Neural progenitor cell (in vitro differentiated cells): ENCODE measurements around the gene ARHGEF12. TPM values are rescaled to one million over a fixed set of nuclear protein-coding genes. Genes with fewer than 3 reads are reported as not detected.

Experiments
- DNase-seq: peaks from one replicate; pipeline ENCODE4 v3.0.0-alpha.2; 2016; ENCODE audit warnings: low spot score
- H2AFZ ChIP-seq: fragments of 200-600 bp; sonication (generic); replicated peaks from 2 replicates; pipeline ENCODE4 v1.6.1; 2016; ENCODE audit warnings: antibody characterized with exemption
- H3F3A ChIP-seq: fragments of 200-600 bp; sonication (generic); 2 replicates; pipeline ENCODE4 v1.6.1; 2016; ENCODE audit warnings: antibody characterized with exemption, low read depth
- H3K27ac ChIP-seq: fragments of 200-600 bp; sonication (generic); 2 replicates; pipeline ENCODE4 v1.5.1; 2016; ENCODE audit warnings: mild to moderate bottlenecking
- H3K27me3 ChIP-seq: fragments of 200-600 bp; sonication (generic); 2 replicates; pipeline ENCODE4 v1.6.1; 2016; ENCODE audit warnings: mild to moderate bottlenecking, moderate library complexity
- H3K36me3 ChIP-seq: fragments of 200-600 bp; sonication (generic); 2 replicates; pipeline ENCODE4 v1.5.1; 2016
- H3K4me1 ChIP-seq: fragments of 200-600 bp; sonication (generic); 2 replicates; pipeline ENCODE4 v1.6.1; 2016; ENCODE audit warnings: mixed run types
- H3K4me2 ChIP-seq: fragments of 200-600 bp; sonication (generic); 2 replicates; pipeline ENCODE4 v1.6.1; 2016
- H3K4me3 ChIP-seq: fragments of 200-600 bp; sonication (generic); 2 replicates; pipeline ENCODE4 v1.5.1; 2016
- H3K79me2 ChIP-seq: fragments of 200-600 bp; sonication (generic); 2 replicates; pipeline ENCODE4 v1.6.1; 2016; ENCODE audit warnings: low read depth
- H3K9ac ChIP-seq: fragments of 200-600 bp; sonication (generic); 2 replicates; pipeline ENCODE4 v1.6.1; 2016
- H3K9me3 ChIP-seq: fragments of 200-600 bp; sonication (generic); 2 replicates; pipeline ENCODE4 v1.5.1; 2016; ENCODE audit warnings: low read depth
- H4K20me1 ChIP-seq: fragments of 200-600 bp; sonication (generic); 2 replicates; pipeline ENCODE4 v1.6.1; 2016; ENCODE audit warnings: low read depth
- H3K27ac Mint-ChIP-seq: 3 replicates; pipeline ENCODE4 v1.8.0; 2021; ENCODE audit warnings: mixed read lengths
- H3K27me3 Mint-ChIP-seq: 2 replicates; pipeline ENCODE4 v1.8.0; 2022; ENCODE audit warnings: low read depth, mild to moderate bottlenecking, inconsistent platforms, moderate library complexity, mixed read lengths; ENCODE audit not compliant: insufficient read depth
- H3K36me3 Mint-ChIP-seq: 3 replicates; pipeline ENCODE4 v1.8.0; 2021; ENCODE audit warnings: mixed read lengths
- H3K4me1 Mint-ChIP-seq: 3 replicates; pipeline ENCODE4 v1.8.0; 2021; ENCODE audit warnings: mixed read lengths
- H3K4me3 Mint-ChIP-seq: 3 replicates; pipeline ENCODE4 v1.8.0; 2021; ENCODE audit warnings: mild to moderate bottlenecking, moderate library complexity, mixed read lengths
- H3K9me3 Mint-ChIP-seq: 3 replicates; pipeline ENCODE4 v1.8.0; 2020; ENCODE audit warnings: mixed read lengths
- CTCF ChIP-seq: fragments of 200-600 bp; sonication (generic); IDR thresholded peaks from 2 replicates; pipeline ENCODE4 v1.5.1; 2017; ENCODE audit warnings: antibody characterized with exemption, mild to moderate bottlenecking
- EZH2 ChIP-seq: fragments of 200-600 bp; sonication (generic); IDR thresholded peaks from 2 replicates; pipeline ENCODE4 v1.6.1; 2017; ENCODE audit warnings: antibody characterized with exemption, mild to moderate bottlenecking, moderate library complexity
- EZH2phosphoT487 ChIP-seq: fragments of 200-600 bp; sonication (generic); IDR thresholded peaks from 2 replicates; pipeline ENCODE4 v1.6.1; 2017; ENCODE audit warnings: antibody characterized with exemption
- total RNA-seq: library from RNA; depleted of rRNA; stranded (reverse); fragments of >200 nt; gene quantifications from 2 replicates; pipeline ENCODE4 v1.2.3, GENCODE V29; 2015; ENCODE audit warnings: low replicate concordance

Gene ARHGEF12
- total RNA-seq, 1 donor from 2014 or later: 31.3 TPM

GRCh38 chr11:120471131-120471530 lies 134.9 kb downstream of the ARHGEF12 start:
- no peaks in the 10 kb centered on the region for H4K20me1 ChIP-seq
- H3K9ac ChIP-seq: no peak overlapping the region
- Mint-ChIP-seq H3K4me1 (no peaks in the 10 kb centered on the region), H3K27ac (no peak overlapping the region), H3K4me3 (no peak overlapping the region), H3K9me3 (no peaks in the 10 kb centered on the region), H3K36me3 (peaks cover 34% of the 10 kb centered on the region), H3K27me3 (no peaks in the 10 kb centered on the region)
- no peak overlapping the region for H2AFZ ChIP-seq
- H3K79me2 ChIP-seq: no peaks in the 10 kb centered on the region
- H3K27me3 ChIP-seq: no peaks in the 10 kb centered on the region
- H3K9me3 ChIP-seq: no peaks in the 10 kb centered on the region
- peaks cover 11% of the 10 kb centered on the region for H3K36me3 ChIP-seq
- no peak overlapping the region for H3K4me2 ChIP-seq
- H3F3A ChIP-seq: no peaks in the 10 kb centered on the region
- no peak overlapping the region for H3K4me3 ChIP-seq
- DNase-seq: no peak
- no peak overlapping the region for H3K27ac ChIP-seq
- no peaks in the 10 kb centered on the region for H3K4me1 ChIP-seq
- TF ChIP-seq EZH2phosphoT487 (no peak), EZH2 (no peak), CTCF (no peak)

GRCh38 chr11:120471994-120472393 lies 135.8 kb downstream of the ARHGEF12 start:
- H3K9ac ChIP-seq: no peak overlapping the region
- Mint-ChIP-seq H3K27ac (no peak overlapping the region), H3K4me3 (no peak overlapping the region), H3K36me3 (peaks cover 38% of the 10 kb centered on the region), H3K4me1 (no peaks in the 10 kb centered on the region), H3K27me3 (no peaks in the 10 kb centered on the region), H3K9me3 (no peaks in the 10 kb centered on the region)
- no peak overlapping the region for H2AFZ ChIP-seq
- no peaks in the 10 kb centered on the region for H3K79me2 ChIP-seq
- H3F3A ChIP-seq: no peaks in the 10 kb centered on the region
- no peak overlapping the region for H3K27ac ChIP-seq
- no peak for DNase-seq
- TF ChIP-seq EZH2phosphoT487: no peak
- TF ChIP-seq CTCF: no peak
- TF ChIP-seq EZH2: no peak
- H3K36me3 ChIP-seq: peaks cover 11% of the 10 kb centered on the region
- H3K9me3 ChIP-seq: no peaks in the 10 kb centered on the region
- H3K4me2 ChIP-seq: no peak overlapping the region
- no peaks in the 10 kb centered on the region for H3K4me1 ChIP-seq
- no peaks in the 10 kb centered on the region for H4K20me1 ChIP-seq
- H3K27me3 ChIP-seq: no peaks in the 10 kb centered on the region
- H3K4me3 ChIP-seq: no peak overlapping the region

- Histone ChIP-seq H3K4me2 (no peak overlapping the region), H3F3A (no peaks in the 10 kb centered on the region), H4K20me1 (no peaks in the 10 kb centered on the region), H2AFZ (no peak overlapping the region), H3K79me2 (no peaks in the 10 kb centered on the region), H3K9ac (no peak overlapping the region), H3K4me3 (no peak overlapping the region), H3K9me3 (no peaks in the 10 kb centered on the region), H3K36me3 (peaks cover 11% of the 10 kb centered on the region), H3K27ac (no peak overlapping the region), H3K4me1 (no peaks in the 10 kb centered on the region), H3K27me3 (no peaks in the 10 kb centered on the region)
- Mint-ChIP-seq H3K36me3 (peaks cover 35% of the 10 kb centered on the region), H3K9me3 (no peaks in the 10 kb centered on the region), H3K4me1 (no peaks in the 10 kb centered on the region), H3K27me3 (no peaks in the 10 kb centered on the region), H3K27ac (no peak overlapping the region), H3K4me3 (no peak overlapping the region)
- TF ChIP-seq CTCF: no peak
- TF ChIP-seq EZH2: no peak
- TF ChIP-seq EZH2phosphoT487: no peak
- DNase-seq: no peak
Measured at GRCh38 chr11:120473503-120473902, 137.3 kb downstream of the ARHGEF12 start.
